ENCODE results near the gene CD83. TPM values are rescaled to one million over a fixed set of nuclear protein-coding genes. Genes with fewer than 3 reads are reported as not detected.

Gene CD83
- total RNA-seq, 1 experiment from 2014 or later: 1.0 TPM

GRCh38 chr6:14141351-14142062 is 23.9 kb downstream of the CD83 start:
- Mint-ChIP-seq H3K4me3 (ENCODE audit: unreplicated experiment) (no peak overlapping the region), H3K4me1 (ENCODE audit: low read depth, unreplicated experiment) (no peaks in the 10 kb centered on the region), H3K36me3 (ENCODE audit: insufficient read depth, unreplicated experiment) (peaks cover 5% of the 10 kb centered on the region), H3K27me3 (ENCODE audit: insufficient read depth, unreplicated experiment) (peaks cover 5% of the 10 kb centered on the region), H3K27ac (ENCODE audit: unreplicated experiment) (no peak overlapping the region), H3K9me3 (ENCODE audit: unreplicated experiment) (peaks cover 12% of the 10 kb centered on the region)
- POLR2A ChIA-PET: no interaction called here
- no peak overlapping the region for H3K4me3 ChIP-seq (ENCODE audit: low read depth, low read length)
- TF ChIP-seq CTCF (IDR thresholded peaks at IDR 0.05; ENCODE audit: insufficient read depth in 1 of 2, low read depth in 1 of 2, low read length in 1 of 2, severe bottlenecking in 1 of 2, unreplicated experiment in 1 of 2): no peak
- CTCF ChIA-PET: interaction anchor here (0.8 kb wide), 1 partner anchor 12 kb away, joined by 3 read pairs; no protein-coding TSS in a partner anchor
- BruUV-seq (replicated peaks): no TSS peak
- no peaks in the 10 kb centered on the region for H3K27me3 ChIP-seq (replicated peaks; ENCODE audit: control insufficient read depth, insufficient read depth, low read length)
- intact Hi-C loops (cut with micrococcal nuclease; ENCODE audit: unreplicated experiment): loop anchor here (5.0 kb wide), 1 partner anchor 219 kb away; the partner anchor contains the start of gene RNF182
- no peak for DNase-seq
- H3K36me3 ChIP-seq (ENCODE audit: control insufficient read depth, insufficient read depth, low read length): no peaks in the 10 kb centered on the region
- H3K9me3 ChIP-seq: no peaks in the 10 kb centered on the region
- no peaks in the 10 kb centered on the region for H3K4me1 ChIP-seq

GRCh38 chr6:14142063-14142450 is 24.5 kb downstream of the CD83 start:
- Histone ChIP-seq H3K27me3 (replicated peaks; ENCODE audit: control insufficient read depth, insufficient read depth, low read length) (no peaks in the 10 kb centered on the region), H3K4me1 (no peaks in the 10 kb centered on the region), H3K36me3 (ENCODE audit: control insufficient read depth, insufficient read depth, low read length) (no peaks in the 10 kb centered on the region), H3K4me3 (ENCODE audit: low read depth, low read length) (no peak overlapping the region), H3K9me3 (no peaks in the 10 kb centered on the region)
- Mint-ChIP-seq H3K27me3 (ENCODE audit: insufficient read depth, unreplicated experiment) (peaks cover 5% of the 10 kb centered on the region), H3K36me3 (ENCODE audit: insufficient read depth, unreplicated experiment) (peaks cover 5% of the 10 kb centered on the region), H3K27ac (ENCODE audit: unreplicated experiment) (no peak overlapping the region), H3K4me1 (ENCODE audit: low read depth, unreplicated experiment) (no peaks in the 10 kb centered on the region), H3K4me3 (ENCODE audit: unreplicated experiment) (no peak overlapping the region), H3K9me3 (ENCODE audit: unreplicated experiment) (peaks cover 12% of the 10 kb centered on the region)
- POLR2A ChIA-PET: no interaction called here
- intact Hi-C loops (cut with micrococcal nuclease; ENCODE audit: unreplicated experiment): loop anchor here (5.0 kb wide), 1 partner anchor 220 kb away; the partner anchor contains the start of gene RNF182
- CTCF ChIA-PET: no interaction called here
- no peak for DNase-seq
- no peak for TF ChIP-seq CTCF (IDR thresholded peaks at IDR 0.05; ENCODE audit: insufficient read depth in 1 of 2, low read depth in 1 of 2, low read length in 1 of 2, severe bottlenecking in 1 of 2, unreplicated experiment in 1 of 2)
- BruUV-seq (replicated peaks): no TSS peak

- peaks cover 5% of the 10 kb centered on the region for H3K27me3 Mint-ChIP-seq (ENCODE audit: insufficient read depth, unreplicated experiment)
- Histone ChIP-seq H3K36me3 (ENCODE audit: control insufficient read depth, insufficient read depth, low read length) (no peaks in the 10 kb centered on the region), H3K27me3 (replicated peaks; ENCODE audit: control insufficient read depth, insufficient read depth, low read length) (no peaks in the 10 kb centered on the region), H3K4me3 (ENCODE audit: low read depth, low read length) (no peak overlapping the region), H3K9me3 (no peaks in the 10 kb centered on the region), H3K4me1 (no peaks in the 10 kb centered on the region)
- POLR2A ChIA-PET: no interaction called here
- H3K4me3 Mint-ChIP-seq (ENCODE audit: unreplicated experiment): no peak overlapping the region
- no peak overlapping the region for H3K27ac Mint-ChIP-seq (ENCODE audit: unreplicated experiment)
- no peaks in the 10 kb centered on the region for H3K4me1 Mint-ChIP-seq (ENCODE audit: low read depth, unreplicated experiment)
- BruUV-seq (replicated peaks): no TSS peak
- peaks cover 5% of the 10 kb centered on the region for H3K36me3 Mint-ChIP-seq (ENCODE audit: insufficient read depth, unreplicated experiment)
- intact Hi-C loops (cut with micrococcal nuclease; ENCODE audit: unreplicated experiment): loop anchor here (5.0 kb wide), 1 partner anchor 220 kb away; the partner anchor contains the start of gene RNF182
- peaks cover 12% of the 10 kb centered on the region for H3K9me3 Mint-ChIP-seq (ENCODE audit: unreplicated experiment)
- CTCF ChIA-PET: no interaction called here
- TF ChIP-seq CTCF (IDR thresholded peaks at IDR 0.05; ENCODE audit: insufficient read depth in 1 of 2, low read depth in 1 of 2, low read length in 1 of 2, severe bottlenecking in 1 of 2, unreplicated experiment in 1 of 2): no peak
- no peak for DNase-seq
Observed at GRCh38 chr6:14142511-14143223, 25.1 kb downstream of the CD83 start.

All from Caco-2 (cell line).